GM18909 (cell line): ENCODE results near the gene OGT.
A peak's percentile ranks its signal among the peaks of the same experiment; 100 is the strongest.
"Not testable (repeated sequence)": the region's sequence is repeated elsewhere in the genome, so short reads cannot be mapped to it uniquely, and the experiment has no call there.

Experiments used
- ATAC-seq: cut with Tn5 transposase; IDR thresholded peaks from one replicate; pipeline ENCODE4 v1.9.1; 2021; ENCODE audit warnings: mild to moderate bottlenecking; ENCODE audit not compliant: unreplicated experiment, poor library complexity

The OGT gene

GRCh38 chrX:71532753-71533425 lies at the start of gene OGT:
Gene OGT (plus strand): TSS chrX:71533104. CDS start chrX:71533300, 196 bp downstream.
- ATAC-seq = peak; percentile 80

GRCh38 chrX:71487814-71488213 lies 45.1 kb upstream of the OGT start:
- no peak for ATAC-seq

DNA sequence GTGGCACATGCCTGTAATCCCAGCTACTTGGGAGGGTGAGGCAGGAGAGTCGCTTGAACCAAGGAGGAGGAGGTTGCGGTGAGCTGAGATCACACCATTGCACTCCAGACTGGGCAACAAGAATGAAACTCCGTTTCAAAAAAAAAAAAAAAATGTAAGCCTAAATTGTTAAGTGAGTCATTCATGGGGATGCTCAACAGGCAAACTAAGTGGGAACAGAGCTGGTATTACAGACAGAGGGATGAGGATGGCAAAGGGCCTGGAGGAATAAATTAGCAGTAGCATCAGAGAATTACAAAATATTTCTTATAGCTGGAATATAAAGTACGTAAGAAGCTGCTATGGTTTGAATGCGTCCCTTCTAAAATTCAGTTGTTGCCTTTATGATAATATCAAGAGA lies 43.4 kb upstream of the OGT start:
- no peak for ATAC-seq

DNA sequence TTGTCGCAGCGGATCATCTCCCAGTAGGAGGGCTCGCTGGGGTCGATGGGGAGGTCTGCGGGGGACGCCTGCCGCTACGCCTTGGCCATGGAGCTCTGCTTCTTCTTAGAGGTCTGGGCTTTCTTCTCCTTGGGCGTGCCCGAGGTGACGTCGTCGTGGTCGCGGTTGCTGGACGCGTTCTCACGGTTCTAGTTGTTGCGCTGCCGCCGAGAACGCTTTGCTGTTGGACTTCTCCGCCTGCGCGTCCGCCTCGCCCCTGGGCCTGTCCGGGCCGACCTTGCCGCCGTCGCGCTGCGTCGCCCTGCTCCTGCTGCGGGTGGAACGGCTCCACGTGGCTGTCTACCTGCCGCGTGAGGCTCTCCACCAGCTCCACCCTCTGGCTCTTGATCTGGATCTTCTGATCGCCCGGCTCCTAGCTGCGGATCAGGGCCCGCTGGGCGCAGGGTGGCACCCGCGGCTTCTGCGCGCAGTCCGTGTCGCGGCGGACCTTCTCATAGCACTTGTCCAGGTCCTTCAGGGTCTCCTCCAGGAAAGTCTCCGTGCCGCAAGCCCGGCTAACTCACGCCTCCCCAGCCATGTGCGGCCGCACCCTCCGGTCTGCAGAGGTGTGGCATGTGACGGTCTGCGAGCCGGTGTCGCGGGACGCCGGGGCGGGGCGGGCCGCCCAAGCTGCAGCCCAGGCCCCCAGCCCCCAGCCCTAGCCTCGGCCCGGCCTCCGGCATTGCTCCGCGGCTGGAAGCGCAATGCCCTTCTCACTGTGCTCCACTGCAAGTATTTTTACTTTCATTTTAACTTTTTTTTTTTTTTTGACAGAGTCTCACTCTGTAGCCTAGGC lies 40.5 kb upstream of the OGT start:
- ATAC-seq = no peak

DNA sequence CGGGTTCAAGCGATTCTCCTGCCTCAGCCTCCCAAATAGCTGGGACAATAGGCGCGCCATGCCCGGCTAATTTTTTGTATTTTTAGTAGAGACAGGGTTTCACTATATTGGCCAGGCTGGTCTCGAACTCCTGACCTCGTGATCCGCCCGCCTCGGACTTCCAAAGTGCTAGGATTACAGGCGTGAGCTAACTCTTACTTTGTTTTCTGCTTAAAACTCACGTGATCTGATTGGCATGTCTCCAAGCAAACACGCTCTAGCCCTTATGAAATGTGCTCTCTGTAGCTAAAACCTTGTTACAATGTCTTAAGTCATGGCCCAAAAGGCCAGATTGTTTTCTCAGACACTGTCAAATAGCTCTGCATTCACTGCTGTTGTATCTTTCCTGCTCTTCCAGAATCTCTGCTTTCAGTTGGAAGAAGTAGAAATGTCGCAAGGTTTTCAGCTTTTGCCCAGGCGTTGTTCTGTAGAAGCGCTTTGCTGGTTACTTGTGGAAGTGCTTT lies 39.7 kb upstream of the OGT start:
- ATAC-seq = no peak

GRCh38 chrX:71495979-71496378 lies 36.9 kb upstream of the OGT start:
- ATAC-seq = not testable (repeated sequence)

GRCh38 chrX:71496476-71496875 lies 36.4 kb upstream of the OGT start:
- ATAC-seq = no peak

DNA sequence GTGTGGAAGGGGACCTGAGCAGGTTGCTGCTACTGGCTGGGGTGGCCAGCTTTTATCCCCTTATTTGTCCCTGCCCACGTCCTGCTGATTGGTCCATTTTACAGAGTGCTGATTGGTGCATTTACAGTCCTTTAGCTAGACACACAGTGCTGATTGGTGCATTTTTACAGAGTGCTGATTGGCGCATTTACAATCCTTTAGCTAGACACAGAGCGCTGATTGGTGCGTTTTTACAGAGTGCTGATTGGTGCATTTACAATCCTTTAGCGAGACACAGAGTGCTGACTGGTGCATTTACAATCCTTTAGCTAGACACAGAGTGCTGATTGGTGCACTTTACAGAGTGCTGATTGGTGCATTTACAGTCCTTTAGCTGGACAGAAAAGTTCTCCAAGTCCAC lies 30.8 kb upstream of the OGT start:
- ATAC-seq = not testable (repeated sequence)

DNA sequence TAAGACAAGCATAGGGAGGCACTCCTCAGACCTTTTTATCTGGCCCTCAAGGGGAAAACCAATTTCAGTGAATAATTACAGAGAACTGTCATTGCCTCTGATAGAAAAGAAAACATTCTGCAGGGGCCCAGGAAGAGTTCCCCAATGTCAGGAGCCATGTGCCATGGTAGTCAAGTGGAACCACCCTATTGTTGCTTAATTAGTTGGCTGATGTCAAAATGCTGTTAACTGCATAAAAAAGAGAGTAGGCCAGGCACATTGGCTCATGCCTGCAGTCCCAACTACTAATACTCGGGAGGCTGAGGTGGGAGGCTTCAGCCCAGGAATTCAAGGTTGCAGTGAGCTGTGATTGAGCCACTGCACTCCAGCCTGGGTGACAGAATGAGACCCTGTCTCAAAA lies 28.6 kb upstream of the OGT start:
- ATAC-seq = no peak

DNA sequence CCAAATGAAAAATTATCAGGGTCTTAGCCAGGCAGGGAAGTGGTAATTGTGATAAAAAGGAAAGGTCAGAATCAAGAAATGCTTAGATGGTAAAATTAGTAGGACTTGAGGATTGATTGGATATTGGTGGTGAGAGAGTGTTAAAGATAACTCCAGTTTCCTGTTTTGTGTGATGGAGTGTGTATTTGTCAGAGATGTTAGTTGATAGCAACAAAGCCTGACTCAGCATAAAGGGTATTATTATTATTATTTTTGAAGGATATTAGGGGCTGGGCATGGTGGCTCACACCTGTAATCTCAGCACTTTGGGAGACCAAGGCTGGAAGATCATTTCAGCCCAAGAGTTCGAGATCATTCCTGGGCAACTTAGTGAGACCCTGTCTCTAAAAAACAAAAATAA lies 23.6 kb upstream of the OGT start:
- no peak for ATAC-seq

DNA sequence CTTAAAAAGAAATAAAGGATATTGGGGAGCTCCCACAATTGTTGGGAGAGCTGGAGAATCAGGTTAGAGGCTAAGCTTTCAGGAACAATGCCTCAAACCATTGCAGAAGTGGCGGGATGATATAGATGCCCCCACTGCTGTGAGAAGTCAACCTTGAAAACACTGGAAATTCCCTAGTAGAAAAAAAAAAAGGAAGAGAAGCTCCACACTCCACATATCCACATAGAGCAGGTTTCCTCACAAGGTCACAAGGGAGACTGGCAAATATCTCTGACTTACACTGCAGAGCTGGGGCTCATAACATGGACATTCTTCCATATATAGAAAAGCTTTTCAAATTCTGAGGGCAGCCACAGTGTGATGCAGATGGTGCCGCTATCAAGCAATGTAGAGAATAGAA lies 22.7 kb upstream of the OGT start:
- no peak for ATAC-seq

DNA sequence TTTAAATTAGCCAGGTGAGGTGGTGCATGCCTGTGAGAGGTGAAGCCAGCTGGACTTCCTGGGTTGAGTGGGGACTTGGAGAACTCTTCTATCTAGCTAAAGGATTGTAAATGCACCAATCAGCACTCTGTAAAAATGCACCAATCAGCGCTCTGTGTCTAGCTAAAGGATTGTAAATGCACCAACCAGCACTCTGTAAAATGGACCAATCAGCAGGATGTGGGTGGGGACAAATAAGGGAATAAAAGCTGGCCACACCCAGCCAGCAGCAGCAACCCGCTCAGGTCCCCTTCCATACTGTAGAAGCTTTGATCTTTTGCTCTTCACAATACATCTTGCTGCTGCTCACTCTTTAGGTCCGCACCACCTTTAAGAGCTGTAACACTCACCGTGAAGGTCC lies 19.2 kb upstream of the OGT start:
- ATAC-seq = not testable (repeated sequence)

- ATAC-seq = peak; percentile 77
Measured at GRCh38 chrX:71514367-71515037, 18.4 kb upstream of the OGT start.

- no peak for ATAC-seq
Measured at GRCh38 chrX:71515038-71515396, 17.9 kb upstream of the OGT start.

GRCh38 chrX:71525316-71525715 lies 7.6 kb upstream of the OGT start:
- ATAC-seq = no peak

- peak; percentile 21 for ATAC-seq
Measured at GRCh38 chrX:71532078-71532752, 689 bp upstream of the OGT start.

GRCh38 chrX:71533516-71533850 lies 579 bp downstream of the OGT start:
- no peak for ATAC-seq

- no peak for ATAC-seq
Measured at GRCh38 chrX:71533851-71534561, 1.1 kb downstream of the OGT start.

- ATAC-seq = no peak
Measured at GRCh38 chrX:71534773-71535544, 2.1 kb downstream of the OGT start.
